ENCODE data around the gene SULT1A2.
A peak's percentile ranks its signal among the peaks of the same experiment; 100 is the strongest.
"Not testable (repeated sequence)": the region's sequence is repeated elsewhere in the genome, so short reads cannot be mapped to it uniquely, and the experiment has no call there.

Gene SULT1A2

DNA sequence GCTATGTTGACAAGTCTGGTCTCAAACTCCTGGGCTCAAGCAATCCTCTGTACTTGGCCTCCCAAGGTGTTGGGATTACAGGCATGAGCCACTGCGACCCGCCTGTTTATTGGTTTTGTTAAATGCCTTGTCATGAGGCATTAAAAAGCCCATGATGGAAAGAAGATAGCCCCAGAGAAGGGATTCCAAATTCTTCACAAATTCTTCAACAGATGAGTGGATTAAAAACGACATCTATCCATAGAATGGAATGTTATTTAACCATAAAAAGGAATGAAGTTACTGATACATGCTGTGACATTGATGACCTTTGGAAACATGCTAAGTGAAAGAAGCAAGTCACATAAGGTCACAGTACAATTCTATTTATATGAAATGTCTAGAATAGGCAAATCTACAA, 38.4 kb downstream of the SULT1A2 start:
- DNase-seq (ENCODE audit: low spot score): no peak

DNA sequence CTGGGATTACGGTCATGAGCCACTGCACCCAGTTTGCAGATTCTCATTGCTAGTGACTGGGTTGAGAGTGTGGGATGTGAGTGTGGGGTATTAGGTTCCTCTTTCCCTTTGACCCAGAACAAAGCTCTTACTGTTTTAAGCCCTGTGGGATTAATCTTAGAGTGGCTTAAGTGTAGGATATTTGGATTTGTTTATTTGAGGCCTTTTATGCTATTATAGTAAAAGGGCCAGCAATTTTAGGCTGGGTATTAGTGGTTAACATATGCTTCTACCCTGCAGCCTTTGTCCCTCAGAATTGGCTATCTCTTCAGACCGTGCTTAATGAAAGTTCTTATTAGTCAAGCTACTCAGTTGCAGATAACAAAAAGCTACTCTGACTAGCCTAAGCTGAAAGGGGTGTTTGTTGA, 39.9 kb downstream of the SULT1A2 start:
- DNase-seq (ENCODE audit: low spot score): no peak

DNA sequence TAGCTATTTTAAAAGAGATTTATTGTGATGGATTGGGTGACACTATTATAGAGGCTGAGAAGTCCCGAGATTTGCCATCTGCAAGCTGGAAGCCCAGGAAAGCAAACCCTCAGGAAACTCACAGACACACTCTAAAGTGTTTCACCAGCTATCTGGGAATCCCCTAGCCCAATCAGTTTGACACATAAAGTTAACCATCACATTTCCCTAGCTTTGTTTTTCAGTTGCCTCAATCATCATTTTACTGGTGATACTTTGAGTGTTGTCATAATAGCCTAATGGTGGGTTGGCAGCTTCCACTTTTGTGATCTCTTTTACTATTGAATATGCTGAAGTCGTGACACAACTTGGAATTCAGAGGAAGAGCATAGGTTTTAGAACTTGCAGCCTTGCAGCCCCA, 41.3 kb downstream of the SULT1A2 start:
- no peak for DNase-seq (ENCODE audit: low spot score)

DNA sequence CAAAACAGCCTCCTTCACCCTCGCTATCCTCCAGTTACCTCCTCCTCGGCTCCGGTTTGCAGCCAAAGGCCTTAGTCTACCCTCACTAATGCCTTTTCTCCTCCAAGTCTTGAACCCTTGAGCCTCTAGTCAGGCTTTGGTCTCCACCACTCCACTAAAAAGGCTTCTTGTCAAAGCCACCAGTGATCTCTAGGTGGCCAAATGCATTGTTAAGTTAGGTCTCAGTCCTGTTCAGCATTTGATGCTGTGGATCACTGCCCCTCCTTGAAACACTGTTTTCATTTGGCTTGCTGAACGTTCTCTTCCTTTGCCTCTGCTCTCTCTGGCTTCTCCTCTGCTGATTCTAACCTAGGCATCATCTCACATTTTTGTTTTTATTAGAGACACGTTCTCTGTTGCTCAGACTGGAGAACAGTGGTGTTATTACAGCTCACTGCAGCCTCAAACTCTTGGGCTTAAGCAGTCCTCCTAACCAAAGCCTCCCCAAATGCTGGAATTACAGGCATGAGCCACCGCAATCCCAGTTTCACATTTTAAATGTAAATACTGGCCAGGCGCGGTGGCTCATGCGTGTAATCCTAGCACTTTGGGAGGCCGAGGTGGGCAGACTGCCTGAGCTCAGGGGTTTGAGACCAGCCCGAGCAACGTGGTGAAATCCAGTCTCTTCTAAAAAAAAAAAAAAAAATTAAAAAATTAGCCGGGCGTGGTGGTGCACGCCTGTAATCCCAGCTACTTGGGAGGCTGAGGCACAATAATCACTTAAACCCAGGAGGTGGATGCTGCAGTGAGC, 42.0 kb downstream of the SULT1A2 start:
- no peak for DNase-seq (ENCODE audit: low spot score)

DNA sequence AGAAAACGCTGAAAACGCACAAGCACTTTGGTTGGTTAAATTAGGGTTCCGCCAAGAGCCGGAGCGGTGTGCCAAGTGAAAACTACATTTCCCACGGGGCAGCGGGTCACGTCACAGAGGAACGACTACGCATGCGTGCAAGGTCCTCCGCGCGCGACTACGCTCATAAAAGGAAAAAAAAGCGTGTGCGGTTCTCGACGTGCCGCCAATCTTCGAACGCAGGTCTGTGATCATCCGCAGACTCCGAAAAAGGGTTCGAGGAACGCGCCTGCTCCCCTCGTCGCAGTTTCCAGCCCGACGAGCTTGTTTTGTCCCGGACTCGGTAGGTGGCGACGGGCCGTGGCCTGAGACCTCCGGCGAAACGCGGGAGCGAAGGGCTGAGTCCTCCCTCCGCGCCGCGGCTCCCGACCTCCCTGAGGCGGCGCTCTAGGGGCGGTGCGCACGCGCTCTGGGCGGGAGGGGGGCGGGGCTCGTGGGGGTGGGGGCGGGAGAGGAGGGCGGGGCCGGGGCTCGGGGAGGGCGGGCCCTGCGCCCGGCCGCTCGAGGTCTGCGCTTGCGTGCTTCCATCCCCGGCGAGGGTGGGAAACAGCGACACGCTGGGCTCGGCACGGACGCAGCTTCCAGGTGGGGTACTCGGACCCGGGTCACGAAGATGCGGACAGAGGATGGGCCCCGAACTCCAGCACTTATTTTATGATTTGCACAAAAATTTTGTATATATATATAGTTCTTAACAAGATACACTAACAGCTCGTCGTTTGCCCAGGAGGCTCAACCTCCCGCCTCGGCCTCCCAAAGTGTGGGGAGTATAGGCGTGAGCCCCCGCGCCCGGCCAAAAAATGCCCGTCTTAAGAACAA, 42.8 kb downstream of the SULT1A2 start, which contains the start of gene SGF29:
Gene SGF29 (plus strand): TSS at position 145 of the 858 bp plus-strand sequence. CDS start 27,150 bp downstream, outside the sequence.
- peak; percentile 90 for DNase-seq (ENCODE audit: low spot score)

DNA sequence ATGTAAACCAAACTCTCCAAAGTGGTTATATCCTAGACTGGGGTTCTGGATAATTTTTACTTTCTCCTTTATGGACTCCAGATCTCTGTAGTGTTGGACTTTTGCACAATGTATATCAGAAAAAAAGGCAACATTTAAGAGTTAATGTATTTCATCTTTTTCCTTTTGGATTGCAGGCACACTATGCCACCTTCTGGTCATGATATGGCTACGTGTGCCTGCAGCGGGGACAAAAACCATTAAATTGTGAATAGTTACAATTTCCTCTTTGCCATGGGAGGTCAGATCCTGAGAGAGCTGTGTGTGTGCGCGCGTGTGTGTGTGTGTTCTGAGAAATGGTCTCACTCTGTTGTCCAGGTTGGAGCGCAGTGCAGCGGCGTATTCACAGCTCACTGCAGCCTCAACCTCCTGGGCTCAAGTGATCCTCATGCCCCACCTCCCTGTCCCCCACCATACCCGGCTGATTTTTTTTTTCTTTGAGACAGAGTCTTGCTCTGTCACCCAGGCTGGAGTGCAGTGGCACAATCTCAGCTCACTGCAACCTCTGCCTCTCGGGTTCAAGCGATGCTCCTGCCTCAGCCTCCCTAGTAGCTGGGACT, 47.5 kb downstream of the SULT1A2 start:
- DNase-seq (ENCODE audit: low spot score): no peak

DNA sequence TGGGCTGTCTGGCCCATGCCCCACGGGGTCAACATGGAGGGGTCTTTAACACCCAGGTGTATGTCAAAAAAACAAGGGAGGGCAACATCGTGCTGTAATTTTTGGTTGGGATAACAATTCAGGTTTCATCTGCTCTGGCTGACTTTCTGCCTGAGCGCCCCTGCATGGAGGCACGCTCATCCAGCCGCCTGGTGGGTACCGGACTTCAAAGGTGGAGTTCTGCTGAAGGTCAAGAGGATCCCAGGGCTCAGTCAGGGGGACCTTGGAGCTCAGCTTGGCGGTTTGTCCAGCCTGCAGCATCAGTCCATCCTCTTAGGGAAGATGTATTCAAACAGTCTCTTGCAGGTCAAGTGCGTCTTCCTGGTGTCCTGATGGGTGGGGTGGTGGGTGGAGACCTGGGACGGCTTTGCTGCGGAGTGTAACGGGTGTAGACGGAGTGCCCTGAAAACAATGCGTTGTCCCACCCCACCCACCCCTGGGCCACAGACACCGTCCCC, 48.5 kb downstream of the SULT1A2 start:
- no peak for DNase-seq (ENCODE audit: low spot score)

DNA sequence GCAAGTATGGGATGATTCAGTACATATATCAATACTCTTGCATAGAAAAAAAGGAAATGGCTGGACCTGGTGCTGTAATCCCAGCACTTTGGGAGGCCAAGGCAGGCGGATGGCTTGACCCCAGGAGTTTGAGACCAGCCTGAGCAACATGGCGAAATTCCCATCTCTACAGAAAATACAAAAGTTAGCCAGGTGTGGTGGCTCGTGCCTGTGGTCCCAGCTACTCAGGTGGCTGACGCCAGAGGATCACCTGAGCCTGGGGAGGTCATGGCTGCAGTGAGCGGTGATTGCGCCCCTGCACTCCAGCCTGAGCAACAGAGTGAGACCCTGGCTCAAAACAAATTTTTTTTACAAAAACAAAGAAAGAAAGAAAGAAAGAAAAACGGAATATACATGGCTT, 50.2 kb downstream of the SULT1A2 start:
- DNase-seq (ENCODE audit: low spot score): no peak

DNA sequence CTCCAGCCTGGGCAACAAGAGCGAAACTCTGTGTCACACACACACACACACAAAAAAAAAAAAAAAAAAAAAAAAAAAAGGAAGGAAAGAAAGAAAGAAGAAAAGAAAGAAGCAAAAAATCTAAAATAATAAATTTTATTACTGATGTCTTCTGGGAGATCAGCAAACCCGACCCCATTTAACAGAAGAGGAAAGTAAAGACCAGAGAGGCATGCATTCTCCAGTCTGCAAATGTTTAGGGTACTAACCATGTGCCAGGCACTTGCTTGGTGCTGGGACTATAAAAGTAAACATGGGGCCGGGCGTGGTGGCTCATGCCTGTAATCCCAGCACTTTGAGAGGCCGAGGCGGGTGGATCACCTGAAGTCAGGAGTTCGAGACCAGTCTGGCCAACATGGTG, 50.9 kb downstream of the SULT1A2 start:
- not testable (repeated sequence) for DNase-seq (ENCODE audit: low spot score)

DNA sequence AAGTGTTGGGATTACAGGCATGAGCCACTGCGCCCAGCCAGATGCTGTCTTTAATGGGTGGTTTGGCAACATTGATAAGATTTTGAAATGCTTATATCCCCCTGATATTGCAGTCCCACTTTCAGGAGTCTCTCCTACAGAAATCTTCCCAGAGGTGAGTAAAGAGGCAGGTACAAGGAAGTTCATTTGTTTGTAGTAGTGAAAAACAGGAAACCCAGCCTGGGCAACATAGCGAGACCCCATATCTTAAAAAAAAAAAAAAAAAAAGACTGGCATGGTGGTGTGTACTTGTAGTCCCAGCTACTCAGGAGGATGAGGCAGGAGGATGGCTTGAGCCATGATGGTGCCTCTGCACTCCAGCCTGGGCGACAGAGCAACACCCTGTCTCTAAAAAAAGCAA, 51.9 kb downstream of the SULT1A2 start:
- DNase-seq (ENCODE audit: low spot score): no peak

DNA sequence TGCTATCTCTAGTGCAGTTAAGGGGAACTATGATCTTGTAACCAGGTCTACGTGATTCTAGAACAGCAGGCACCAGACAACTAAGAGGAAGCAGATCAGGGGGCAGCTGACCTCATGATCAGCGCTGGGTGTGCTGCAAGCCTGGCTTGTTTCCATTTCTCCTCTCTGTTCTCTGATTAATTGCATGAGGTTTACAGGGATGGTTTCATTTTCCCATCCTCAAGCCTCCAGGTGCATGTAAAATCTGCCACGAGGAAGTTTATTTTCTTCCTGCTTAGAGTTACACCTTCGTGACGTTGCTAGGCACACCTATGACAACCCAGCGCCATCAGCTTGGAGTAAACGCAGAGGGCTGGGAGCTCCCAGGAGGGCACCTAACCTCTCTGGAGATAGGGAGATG, 53.8 kb downstream of the SULT1A2 start:
- DNase-seq (ENCODE audit: low spot score): peak; percentile 69

DNA sequence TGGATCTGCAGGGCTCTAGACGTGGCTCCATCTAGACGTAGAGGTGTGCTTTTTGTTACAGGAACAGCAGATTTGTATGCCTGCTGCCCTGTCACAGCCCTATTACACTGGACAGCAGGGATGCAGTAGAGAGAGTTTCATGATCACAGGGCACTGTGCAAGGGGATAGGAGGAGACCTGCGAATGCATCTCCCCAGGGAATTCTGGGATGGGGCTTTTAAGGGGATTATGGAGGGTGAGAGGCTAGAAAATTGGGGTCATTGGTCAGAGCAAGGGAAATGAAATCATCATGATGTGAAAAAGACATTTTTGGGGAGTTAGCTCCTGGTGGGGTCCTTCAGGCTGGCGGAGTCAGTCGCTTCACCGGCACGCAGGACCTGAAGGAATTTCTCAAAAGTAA, 54.2 kb downstream of the SULT1A2 start:
- no peak for DNase-seq (ENCODE audit: low spot score)
